ENCODE results near the gene RYR2.

- no peak for TF ChIP-seq POLR2A (IDR thresholded peaks at IDR 0.05)
- no peak for TF ChIP-seq CTCF (IDR thresholded peaks at IDR 0.05)
Observed at GRCh38 chr1:237152506-237153335, 110.7 kb downstream of the RYR2 start.

Data from heart left ventricle (tissue), 13 donors.